HG03135 (cell line): ENCODE results near the gene TUBGCP5.

Experiments used
- ATAC-seq: cut with Tn5 transposase; IDR thresholded peaks from one replicate; pipeline ENCODE4 v1.9.1; 2021; ENCODE audit warnings: mild to moderate bottlenecking, moderate library complexity; ENCODE audit not compliant: unreplicated experiment

Gene TUBGCP5

DNA sequence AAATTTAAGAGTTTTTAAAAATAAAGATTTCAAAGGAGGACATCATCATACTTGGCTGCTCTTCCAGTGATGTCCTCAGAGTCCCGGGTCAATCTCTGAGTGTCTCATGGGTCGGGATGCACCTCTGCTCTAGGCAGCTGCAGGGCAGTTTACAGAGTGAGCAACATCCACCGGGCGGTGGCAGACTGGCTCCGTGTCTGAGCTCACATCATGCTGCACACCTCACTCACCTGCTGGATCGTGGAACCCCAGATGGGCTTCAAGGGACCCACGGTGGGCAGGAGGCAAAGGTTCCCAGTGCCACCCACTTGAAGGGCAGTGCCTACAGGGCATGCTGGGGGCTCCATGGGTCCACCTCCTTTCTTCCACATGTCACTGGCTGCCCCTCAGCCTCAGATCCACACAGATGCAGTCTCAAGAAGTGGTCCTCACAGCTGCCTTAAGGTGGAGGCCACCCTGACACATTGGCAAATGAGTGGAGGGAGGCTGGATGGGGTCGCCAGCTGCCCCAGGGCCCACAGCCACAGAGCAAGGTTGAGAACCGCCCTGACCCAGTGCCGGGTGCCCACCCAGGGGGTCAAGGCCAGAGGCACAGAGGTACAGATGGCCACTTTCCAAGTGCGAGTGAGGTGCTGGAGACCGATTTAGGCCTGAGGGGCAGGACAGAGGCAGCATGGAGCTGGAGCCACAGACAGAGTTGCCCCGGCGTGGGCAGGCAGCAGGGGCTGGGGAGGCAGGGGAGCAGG lies 84.4 kb downstream of the TUBGCP5 start:
- ATAC-seq = no peak

GRCh38 chr15:22954326-22954725 lies 85.0 kb downstream of the TUBGCP5 start:
- no peak for ATAC-seq

- no peak for ATAC-seq
These were observed 86.4 kb downstream of the TUBGCP5 start for GRCh38 chr15:22952796-22953579.

- no peak for ATAC-seq
These were observed 87.7 kb downstream of the TUBGCP5 start for GRCh38 chr15:22951381-22952280.

DNA sequence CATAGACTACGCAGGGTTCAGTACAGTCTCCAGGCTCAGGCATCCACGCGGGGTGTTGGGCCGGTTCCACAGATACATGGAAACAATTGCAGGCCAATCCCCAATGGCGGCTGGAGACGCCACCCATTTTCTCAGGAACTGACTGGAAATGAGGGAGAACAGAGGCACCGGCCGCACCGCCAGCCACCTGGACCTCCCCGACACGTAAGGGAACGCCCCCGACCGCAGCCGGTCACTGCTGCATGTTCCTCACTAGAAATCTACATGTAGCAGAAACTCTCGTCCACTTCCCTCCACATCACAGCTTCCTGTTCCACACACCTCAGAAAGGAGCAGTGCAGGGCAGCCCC lies 88.4 kb downstream of the TUBGCP5 start:
- ATAC-seq = no peak

- ATAC-seq = no peak
These were observed 88.9 kb downstream of the TUBGCP5 start for GRCh38 chr15:22950256-22950990.
